LNCaP clone FGC (cell line): ENCODE results near the gene P2RX2.
A peak's percentile ranks its signal among the peaks of the same experiment; 100 is the strongest.

Experiments used
- DNase-seq: peaks from one replicate; pipeline ENCODE4 v3.0.0-alpha.2; 2011; ENCODE audit warnings: low read depth
- H3K4me3 ChIP-seq: 2 replicates; pipeline ENCODE4 v1.5.1; 2011; ENCODE audit warnings: mild to moderate bottlenecking, low read depth, low read length, control low read depth
- TF ChIP-seq, protein P1 (sequence below): IDR thresholded peaks from 2 replicates; pipeline ENCODE4 v1.5.1; 2012; ENCODE audit warnings: mild to moderate bottlenecking; ENCODE audit not compliant: control insufficient read depth, insufficient read depth; ENCODE audit errors: extremely low read depth

P2RX2 gene

DNA sequence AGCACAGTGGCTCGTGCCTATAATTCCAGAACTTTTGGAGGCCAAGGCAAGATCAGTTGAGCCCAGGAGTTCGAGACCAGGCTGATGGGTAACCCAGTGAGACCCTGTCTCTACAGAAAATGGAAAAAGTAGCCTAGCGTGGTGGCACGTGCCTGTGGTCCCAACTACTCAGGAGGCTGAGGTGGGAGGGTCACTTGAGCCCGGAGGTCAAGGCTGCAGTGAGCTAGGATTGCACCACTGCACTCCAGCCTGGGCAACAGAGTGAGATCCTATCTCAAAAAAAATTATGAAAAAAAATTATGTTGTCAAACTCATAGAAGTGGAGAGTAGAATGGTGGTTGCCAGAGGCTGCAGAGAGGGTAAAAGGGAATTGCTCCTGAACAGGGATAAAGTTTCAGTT lies 4.5 kb upstream of the P2RX2 start:
- no peak overlapping the region for H3K4me3 ChIP-seq
- no peak for DNase-seq
- TF ChIP-seq, protein P1, sequence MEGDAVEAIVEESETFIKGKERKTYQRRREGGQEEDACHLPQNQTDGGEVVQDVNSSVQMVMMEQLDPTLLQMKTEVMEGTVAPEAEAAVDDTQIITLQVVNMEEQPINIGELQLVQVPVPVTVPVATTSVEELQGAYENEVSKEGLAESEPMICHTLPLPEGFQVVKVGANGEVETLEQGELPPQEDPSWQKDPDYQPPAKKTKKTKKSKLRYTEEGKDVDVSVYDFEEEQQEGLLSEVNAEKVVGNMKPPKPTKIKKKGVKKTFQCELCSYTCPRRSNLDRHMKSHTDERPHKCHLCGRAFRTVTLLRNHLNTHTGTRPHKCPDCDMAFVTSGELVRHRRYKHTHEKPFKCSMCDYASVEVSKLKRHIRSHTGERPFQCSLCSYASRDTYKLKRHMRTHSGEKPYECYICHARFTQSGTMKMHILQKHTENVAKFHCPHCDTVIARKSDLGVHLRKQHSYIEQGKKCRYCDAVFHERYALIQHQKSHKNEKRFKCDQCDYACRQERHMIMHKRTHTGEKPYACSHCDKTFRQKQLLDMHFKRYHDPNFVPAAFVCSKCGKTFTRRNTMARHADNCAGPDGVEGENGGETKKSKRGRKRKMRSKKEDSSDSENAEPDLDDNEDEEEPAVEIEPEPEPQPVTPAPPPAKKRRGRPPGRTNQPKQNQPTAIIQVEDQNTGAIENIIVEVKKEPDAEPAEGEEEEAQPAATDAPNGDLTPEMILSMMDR = no peak

DNA sequence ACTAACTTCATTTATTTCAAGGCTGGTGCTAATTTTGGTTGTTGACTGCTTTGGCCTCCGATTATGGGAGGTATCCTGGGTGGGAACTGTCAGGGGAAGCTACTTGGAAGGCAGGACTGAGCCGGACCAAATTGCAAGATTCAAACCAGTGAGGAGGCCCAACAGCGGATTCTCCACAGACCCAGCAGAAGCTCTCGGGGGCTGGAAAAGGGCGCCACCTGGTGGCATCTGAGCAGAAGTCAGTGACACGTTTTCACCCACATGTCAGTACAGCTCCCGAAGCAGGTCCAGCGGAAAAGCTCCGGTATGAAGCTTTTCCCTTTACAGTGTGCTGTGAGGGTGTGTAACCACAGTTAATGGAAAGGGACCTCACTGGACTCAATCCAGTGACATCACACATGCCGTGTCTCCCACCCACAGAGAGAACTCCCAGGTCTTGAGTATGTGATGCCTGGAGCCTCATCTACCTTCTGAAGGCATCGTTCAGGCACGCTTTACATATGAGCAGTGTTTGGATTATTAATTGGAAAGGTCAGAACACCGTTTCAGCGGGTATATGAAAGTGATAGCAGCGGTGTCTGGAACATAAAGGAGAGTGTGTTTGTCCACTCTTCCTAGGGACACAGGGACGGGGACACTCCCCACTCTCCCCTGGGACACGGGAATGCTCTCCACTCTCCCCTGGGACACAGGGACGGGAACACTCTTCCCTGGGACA lies 3.6 kb upstream of the P2RX2 start:
- DNase-seq = no peak
- TF ChIP-seq, protein P1 = peak; percentile 90
- H3K4me3 ChIP-seq = no peak overlapping the region

GRCh38 chr12:132615579-132616038 lies 3.0 kb upstream of the P2RX2 start:
- no peak for DNase-seq
- H3K4me3 ChIP-seq = no peak overlapping the region
- TF ChIP-seq, protein P1 = no peak

- TF ChIP-seq, protein P1 = no peak
Measured at GRCh38 chr12:132617135-132617701, 1.4 kb upstream of the P2RX2 start.

DNA sequence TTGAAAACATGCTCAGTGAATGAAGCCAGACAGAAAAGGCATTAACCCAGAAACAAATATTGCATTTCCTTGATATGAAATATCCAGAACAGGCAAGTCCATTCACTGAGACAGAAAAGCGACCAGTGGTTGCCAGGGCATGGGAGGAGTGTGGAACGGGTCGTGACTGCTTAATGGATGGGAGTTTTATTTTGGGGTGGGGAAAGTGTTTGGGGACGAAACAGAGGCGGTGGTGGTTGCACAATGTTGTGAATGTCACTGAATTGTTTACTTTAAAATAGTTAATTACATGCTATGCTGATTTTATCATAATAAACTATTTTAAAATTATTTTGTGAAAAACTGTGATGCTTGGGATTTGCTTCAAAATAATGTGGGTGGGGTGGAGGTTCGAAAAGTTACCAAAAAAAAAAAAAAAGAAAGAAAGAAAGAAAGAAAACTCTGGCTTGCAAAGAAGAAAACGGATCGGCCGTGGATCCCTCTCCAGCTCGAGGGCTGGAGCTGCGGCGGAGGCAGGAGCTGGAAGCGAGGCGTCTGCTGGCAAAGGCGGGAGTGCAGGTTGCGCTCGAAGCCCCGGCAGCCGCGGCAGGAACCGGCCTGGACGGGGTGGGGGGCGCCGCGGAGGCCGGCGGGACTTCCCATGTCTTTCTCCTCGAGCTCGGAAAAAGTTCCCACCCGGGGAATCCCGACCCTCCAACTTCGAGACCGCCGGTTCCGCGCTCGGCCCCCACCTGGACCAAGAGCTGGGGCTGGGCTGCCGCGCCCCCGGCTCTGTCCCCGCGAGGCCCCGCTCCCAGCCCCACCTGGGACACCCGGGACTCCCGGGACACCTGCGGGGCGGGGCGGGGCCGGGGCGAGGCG lies 524 bp upstream of the P2RX2 start:
- no peak for DNase-seq
- peak overlapping the region; percentile 31 for H3K4me3 ChIP-seq
- TF ChIP-seq, protein P1 = no peak

More at GRCh38 chr12:132617135-132617701, 1.4 kb upstream of the P2RX2 start:
- H3K4me3 ChIP-seq = no peak overlapping the region
- no peak for DNase-seq

- H3K4me3 ChIP-seq = no peak overlapping the region
- no peak for DNase-seq
Measured at GRCh38 chr12:132619071-132619385, 452 bp downstream of the P2RX2 start.

More at GRCh38 chr12:132619071-132619385, 452 bp downstream of the P2RX2 start:
- TF ChIP-seq, protein P1 = no peak
